GM19468 (cell line): Measurements from ENCODE around the gene FNDC8.
A peak's percentile ranks its signal among the peaks of the same experiment; 100 is the strongest.
"Not testable (repeated sequence)": the region's sequence is repeated elsewhere in the genome, so short reads cannot be mapped to it uniquely, and the experiment has no call there.

ENCODE experiments used
- ATAC-seq: cut with Tn5 transposase; IDR thresholded peaks from one replicate; pipeline ENCODE4 v1.9.1; 2021; ENCODE audit warnings: mild to moderate bottlenecking, moderate library complexity, moderate number of reproducible peaks; ENCODE audit not compliant: unreplicated experiment; ENCODE audit errors: extremely low read depth

Gene FNDC8

DNA sequence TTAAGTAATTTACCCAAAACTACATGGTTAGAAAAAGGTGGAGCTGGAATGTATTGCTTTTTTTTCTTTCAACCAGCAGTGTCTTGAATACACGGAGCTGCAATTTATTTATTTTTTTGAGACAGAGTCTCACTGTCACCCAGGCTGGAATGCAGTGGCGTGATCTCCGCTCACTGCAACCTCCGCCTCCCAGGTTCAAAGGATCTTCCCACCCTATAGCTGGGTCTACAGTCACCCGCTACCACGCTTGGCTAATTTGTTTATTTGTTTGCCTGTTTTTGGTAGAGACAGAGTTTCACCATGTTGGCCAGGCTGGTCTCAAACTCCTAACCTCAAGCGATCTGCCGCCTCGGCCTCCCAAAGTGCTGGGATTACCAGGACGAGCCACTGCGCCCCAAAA is 30.7 kb upstream of the FNDC8 start:
- ATAC-seq: not testable (repeated sequence)

DNA sequence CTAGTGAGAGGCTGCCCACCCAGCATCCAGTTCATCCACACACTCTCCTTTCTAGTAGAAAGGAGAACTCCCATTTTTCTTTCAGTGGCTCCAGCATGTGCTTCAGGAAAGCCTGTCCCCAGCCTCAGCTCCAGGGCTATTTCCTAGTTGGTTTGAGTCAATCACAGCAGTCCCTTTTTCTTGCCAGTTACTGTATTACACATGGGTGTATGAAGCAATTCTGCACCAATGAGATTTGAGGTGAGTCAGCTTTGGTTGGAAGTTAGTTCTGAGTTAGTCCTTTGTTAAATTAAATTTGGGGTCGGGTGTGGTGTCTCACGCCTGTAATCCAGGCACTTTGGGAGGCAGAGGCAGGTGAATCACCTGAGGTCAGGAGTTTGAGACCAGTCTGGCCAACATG is 26.5 kb upstream of the FNDC8 start:
- ATAC-seq: no peak

DNA sequence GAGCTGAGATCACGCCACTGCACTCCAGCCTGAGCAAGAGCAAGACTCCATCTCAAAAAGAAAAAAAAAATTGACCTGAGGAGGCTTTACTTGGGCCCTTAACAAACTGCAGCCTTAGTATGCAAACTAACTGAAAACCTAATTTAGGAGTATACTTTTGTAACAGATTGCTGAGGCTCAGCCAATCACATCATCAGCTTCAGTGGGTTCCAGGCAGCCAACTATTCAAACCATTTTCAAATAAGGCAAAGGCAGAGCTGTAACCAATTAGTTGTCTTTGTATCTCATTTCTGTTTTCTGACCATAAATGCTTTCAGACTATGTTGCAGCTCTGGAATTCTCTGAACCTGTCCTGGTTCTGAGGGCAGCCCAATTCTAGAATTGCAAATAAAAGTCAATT is 25.7 kb upstream of the FNDC8 start:
- ATAC-seq: no peak

DNA sequence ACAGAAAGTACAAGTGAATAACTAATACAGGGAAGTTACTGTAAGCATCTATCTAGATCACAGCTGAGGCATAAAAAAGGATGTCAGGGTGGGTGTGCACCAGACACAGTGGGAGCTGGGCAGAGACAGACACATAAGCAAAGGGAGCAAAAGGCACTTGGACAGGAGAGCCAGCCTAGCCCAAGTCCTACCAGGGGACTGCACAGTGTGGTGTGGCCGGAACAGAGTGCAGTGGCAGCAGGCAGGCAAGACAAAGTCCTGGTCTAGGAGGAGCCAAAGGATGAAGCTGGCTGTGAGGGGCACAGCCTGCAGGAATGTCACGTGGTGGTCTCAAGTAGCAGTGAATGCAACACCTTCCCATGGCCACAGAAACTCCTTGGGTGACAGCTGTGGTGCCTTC is 23.6 kb upstream of the FNDC8 start:
- no peak for ATAC-seq

DNA sequence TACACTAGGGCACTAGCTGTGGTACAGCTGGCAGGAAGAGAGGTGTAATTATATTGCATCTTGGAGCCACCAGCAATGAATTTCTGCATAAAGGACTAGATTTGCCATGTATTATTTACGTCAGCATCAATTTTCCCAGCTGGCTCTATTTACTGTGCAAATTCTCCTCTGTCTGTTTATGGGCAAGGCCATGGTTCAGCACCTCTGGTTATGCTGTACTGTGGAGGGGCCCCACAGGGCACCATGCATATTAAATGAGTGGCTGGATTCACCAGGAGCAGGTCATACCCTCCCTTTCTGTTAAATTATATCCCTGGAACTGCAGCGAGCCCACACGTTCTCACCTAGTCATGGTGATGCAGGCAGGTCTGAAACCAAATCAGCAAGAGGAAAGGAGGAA is 21.5 kb upstream of the FNDC8 start:
- ATAC-seq: no peak

DNA sequence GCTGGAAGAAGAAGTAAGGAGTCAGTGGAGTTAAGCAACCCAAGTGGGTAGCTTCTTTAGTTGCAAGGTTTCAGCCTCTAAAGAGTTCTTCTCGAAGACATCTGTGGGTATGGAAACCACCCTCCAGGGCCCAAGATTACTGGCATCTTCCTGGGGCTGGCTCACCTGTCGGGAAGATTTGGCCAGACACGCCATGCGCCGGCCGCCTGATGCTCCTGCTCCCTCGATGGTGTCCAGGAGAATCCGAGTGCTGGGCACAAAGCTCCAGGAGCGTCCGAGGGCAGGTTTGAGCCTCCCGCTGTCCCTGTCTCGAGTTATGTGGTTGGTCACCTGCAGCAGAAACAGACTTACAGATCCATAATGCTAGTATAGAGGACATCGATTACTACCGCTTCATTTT is 20.4 kb upstream of the FNDC8 start:
- no peak for ATAC-seq

DNA sequence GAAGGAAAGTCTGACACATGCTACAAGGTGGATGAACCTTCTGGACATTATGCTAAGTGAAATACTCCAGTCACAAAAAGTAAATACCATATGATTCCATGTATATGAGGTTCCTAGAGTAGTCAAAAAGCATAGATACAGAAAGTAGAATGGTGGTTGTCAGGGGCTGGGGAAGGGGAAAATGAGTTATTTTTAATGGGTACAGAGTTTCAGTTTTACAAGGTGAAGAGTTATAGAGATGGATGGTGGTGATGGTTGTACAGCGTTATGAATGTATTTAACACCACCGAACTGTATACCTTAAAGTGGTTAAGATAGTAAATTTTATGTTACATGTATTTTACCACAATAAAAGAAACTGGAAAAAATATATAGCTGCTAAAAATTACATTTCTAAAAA is 19.7 kb upstream of the FNDC8 start:
- ATAC-seq: no peak

DNA sequence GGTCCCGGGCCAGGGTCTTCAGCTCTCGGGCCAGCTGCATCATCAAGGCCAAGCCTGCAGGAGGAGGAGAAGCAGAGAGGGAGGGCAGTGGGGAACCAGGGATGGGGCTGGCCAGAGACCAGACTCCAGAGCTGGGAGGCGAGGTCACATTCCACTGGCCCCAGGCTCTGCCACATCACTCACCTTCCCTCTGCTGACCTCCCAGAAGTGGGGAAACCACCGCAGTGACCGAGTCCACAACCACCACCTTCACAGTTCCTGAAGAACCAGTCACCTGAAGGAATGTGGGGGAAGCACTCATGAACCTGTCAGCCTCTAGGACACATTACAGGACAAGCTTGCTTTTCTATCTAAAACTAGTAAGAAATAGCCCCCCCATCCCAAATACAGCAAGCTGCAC is 18.1 kb upstream of the FNDC8 start:
- no peak for ATAC-seq

DNA sequence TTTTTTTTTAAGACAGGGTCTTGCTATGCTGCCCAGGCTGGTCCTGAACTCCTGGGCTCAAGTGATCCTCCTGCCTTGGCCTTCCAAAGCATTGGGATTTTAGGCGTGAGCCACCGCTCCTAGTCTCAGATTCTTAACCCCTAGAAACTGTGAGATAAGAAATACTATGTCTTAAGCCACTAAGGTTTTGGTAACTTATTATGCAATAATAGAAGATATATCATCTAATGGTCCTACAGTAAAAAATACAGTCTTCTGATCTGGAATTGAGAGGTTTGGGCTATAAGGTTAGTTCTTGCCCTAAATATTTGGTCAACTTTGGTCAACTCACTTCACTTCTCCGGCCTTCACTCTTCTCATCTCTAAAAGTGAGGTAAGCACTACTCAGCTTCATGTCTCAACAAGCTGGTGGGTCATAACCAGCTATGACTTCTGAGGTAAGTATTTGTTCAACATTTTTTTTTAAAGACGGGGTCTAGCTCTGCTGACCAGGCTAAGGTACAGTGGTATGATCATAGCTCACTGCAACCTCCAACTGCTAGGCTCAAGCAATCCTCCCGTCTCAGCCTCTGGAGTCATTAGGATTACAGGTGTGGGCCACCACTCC is 16.5 kb upstream of the FNDC8 start:
- no peak for ATAC-seq

DNA sequence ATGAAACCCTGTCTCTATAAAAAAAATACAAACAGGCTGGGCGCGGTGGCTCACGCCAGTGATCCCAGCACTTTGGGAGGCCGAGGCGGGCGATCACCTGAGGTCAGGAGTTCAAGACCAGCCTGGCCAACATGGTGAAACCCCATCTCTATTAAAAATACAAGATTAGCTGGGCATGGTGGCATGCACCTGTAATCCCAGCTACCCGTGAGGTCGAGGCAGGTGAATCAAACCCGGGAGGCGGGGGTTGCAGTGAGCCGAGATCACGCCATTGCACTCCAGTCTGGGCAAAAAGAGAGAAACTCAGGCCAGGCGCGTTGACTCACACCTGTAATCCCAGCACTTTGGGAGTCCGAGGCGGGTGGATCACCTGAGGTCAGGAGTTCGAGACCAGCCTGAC is 10.6 kb upstream of the FNDC8 start:
- not testable (repeated sequence) for ATAC-seq

DNA sequence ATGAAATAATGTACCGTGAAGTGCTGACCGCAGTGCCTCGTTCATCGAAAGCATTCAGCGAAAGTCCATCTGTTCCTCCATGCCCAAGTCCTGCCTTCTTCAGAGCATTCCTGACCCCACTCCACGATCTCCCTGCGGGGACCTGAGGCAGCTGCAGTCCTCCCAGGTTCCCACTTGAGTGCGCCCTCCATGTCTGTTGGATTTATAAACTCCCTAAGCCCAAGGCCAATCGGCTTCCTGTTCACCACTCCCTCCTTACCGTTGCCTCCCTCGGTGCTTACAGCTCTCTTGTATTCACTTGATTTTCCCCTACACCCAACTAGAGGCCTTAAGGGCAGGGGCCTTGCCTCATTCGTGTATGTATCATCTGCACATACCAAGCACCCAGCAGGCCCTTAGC is 4.6 kb upstream of the FNDC8 start:
- ATAC-seq: no peak

DNA sequence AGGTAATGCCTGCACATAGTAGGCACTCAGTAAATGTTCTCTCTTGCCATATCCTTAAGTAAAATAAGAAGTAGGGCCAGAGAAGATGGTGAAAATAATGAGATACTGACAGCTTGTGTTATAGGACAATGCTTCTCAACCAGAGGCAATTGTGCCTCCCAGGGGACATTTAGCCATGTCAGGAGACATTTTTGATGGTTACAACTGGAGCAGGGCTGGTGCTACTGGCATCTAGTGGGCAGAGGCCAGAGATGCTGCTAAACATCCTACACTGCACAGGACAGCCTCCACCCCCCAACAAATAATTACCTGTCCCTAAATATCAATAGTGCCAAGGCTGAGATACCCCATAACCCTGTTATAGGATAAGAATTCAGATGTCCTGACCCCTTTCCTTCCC is 3.4 kb upstream of the FNDC8 start:
- no peak for ATAC-seq

DNA sequence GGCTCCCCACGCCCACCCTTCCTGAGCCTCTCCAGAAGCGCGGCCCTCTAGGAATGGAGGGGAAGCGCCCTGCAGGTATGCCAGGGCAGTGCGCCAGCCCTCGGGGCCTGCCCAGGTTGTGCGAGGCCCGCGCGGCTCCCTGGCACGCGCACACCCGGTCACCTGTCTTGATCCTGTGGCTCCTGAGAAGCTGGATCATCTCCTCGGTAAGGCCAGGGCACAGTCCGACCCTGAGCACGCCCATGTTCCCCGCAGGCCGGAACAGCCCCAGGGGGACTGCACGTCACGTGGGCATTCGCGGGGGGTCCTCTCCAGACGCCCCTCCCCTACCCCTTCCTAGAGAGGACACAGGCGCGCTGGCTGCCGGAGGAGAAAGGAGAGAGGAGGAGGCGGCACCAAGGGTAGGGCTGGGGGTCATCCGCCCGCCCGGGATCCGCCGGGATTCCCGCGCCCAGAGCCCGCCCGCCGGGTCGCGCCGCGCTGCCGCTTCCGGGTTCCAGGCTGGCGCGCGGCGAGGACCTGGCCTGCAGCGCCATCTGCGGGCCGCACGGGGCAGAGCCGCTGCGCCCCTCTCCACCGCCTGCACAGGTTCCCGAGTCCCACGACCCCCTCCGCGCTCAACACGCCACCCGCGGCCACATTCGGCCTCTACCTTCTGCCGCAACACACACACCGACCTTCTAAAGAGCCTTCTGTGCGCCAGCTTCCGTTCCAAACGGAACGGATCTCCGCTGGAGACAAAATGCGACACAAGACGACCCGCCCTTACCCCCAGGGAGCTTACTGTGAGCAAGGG is 1.8 kb upstream of the FNDC8 start, which contains the start of gene RAD51D:
Gene RAD51D, minus strand, starts transcription at position 491 of the 796 bp plus-strand sequence. Its CDS starts 247 bp downstream, at position 244.
- ATAC-seq: peak; percentile 51

DNA sequence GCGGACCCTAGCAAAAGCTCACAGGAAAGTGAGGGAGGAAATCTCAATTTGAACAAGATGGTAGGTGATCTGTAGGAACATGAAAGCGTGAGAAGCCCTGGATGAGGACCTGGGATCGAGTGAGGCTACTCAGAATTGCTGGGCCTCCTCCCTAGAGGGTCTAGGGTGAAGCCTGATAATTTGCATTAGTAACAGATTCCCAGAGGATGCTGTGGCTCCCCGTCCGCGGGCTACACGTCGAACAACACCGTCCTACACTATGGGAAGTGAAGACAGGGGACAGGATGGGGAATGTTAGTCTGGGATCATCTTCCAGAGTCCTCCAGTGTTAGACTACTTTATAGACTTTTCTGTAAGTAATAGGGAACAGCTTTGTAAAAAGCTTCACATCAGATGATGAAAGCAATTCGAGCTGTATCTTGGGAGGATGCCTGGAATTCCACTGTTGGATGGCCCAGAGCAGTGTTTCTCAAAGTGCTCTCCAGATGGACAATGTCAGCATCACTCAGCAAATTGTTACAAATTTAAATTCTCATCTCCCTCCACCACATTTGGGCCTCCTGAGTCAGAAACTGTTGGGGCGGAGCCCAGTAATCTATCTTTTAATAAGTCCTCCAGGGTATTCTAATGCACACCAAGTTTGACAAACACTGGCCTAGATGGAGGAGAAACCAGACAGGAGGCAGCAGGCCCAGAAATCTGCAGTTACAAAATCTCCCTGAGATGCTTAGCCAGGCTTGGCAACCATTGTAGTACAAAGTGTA is 6.5 kb downstream of the FNDC8 start:
- no peak for ATAC-seq

DNA sequence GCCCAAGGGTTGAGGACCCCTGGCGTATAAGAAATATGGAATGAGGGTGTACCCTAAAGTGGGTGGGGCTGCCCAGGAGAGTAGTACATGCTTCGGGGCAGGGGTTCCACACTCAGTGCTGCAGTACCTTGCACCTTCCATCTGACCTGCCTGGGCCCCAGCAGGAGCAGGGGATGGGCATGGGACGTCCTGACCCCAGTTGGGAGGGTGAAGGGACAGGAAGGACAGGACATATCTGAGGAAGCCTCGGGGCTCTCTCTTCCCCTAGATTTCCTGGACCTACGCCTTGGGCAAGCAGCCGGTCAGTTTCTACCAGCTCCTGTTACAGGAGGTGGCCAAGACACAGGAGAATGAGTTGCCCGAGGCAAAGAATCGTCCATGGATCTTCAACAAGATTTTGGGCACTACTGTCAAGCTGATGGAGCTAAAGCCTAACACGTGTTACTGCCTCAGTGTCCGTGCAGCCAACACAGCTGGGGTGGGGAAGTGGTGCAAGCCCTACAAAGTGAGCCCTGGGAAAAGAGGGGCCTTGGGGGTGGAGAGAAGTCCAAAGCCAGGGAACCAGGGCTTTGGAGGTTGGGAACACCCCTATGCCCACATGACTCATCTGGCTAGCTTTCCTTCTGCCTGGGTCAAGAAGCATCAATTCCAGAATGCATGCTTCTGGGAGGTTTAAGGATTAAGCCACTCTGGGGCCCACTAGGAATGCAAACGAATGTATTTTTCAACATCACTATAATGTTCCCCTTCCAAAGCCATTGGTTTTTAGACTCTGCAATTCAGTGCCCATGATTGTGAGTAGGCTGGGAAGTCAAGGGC is 7.9 kb downstream of the FNDC8 start:
- ATAC-seq: no peak

DNA sequence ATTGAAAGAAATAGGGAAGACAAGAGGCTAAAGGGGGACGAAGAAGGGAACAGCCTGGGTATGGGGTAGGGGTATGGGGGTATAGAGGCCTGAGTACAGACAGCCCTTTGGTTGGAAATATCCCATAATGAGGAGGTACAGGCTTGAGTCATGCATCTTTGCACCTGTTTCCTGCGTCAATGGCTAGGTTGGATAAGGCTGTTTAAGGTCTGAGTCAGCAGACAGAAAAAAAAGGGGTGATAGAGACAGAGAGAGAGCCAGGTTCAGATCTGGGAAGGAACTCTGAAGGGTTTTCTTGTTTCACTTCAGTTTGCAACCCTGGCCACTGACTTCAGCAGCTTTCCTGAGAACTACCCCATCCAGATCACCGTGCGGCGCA is 8.5 kb downstream of the FNDC8 start:
- no peak for ATAC-seq

DNA sequence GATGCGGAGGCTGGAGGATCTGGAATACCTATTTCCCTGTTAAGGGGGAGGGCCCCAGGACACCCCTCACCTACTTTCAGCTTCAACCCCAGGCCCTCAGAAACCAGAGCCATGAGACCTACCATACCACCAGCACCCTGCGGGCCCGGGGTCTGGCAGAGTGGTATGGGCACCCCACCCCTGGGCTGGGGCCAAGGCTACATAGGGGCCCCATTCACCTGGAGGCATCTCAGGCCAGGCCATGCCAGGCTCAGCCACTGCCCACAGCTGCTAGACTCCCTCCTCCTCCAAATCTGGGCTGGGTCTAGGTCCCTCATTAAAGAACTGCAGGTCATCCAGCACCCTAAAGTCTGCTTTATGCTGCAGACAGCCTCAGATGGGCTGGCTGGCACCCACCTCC is 9.0 kb downstream of the FNDC8 start:
- ATAC-seq: no peak

DNA sequence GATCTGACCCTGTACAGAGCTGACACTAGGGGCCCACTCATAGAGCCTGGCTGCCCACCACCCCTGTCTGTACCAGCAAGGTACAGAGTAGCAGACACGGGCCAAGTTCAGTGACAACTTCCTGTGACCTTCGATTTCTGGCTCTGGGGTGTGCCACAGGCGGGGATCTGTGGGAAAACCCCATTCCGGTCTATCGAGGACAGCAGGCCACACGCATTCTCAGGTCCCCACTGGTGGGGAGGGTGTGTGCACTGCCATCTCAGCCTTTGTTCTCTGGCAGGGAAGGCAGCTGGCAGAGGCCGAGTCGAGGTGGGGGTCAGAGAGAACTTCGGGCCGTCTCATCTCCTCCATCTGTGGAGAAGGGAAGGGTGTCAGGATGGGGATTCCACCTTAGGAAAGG is 10.7 kb downstream of the FNDC8 start:
- no peak for ATAC-seq

DNA sequence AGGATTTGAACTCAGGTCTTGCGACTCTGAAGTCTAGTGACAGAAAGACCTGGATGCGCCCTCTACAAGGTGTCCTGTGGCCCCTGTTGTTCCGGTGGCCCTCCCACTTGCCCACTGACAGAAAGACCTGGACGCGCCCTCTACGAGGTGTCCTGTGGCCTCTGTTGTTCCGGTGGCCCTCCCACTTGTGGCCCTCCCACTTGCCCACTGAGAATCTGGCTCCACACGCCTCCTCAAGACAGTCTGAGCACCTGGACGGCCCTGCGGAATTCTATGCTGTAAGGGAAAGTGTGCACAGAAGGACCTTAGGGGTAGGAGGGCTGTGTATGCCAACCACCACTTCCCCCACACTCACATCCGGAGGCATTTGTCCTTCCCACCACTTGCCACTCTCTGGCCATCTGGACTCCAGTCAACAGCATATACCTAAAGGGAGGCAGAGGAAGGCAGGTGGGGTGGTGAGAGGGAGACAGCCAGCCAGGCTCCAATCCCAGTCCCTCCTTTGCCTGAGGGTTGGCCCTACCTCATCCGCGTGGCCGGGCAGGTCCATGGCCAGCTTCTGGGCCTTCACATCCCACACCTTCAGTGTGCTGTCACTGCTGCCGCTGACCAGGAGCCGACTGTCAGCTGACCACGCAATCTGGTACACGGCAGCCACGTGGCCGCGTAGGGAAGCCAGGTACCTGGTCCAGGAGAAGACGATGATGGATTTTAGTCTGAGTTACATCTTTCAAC is 11.6 kb downstream of the FNDC8 start:
- no peak for ATAC-seq

DNA sequence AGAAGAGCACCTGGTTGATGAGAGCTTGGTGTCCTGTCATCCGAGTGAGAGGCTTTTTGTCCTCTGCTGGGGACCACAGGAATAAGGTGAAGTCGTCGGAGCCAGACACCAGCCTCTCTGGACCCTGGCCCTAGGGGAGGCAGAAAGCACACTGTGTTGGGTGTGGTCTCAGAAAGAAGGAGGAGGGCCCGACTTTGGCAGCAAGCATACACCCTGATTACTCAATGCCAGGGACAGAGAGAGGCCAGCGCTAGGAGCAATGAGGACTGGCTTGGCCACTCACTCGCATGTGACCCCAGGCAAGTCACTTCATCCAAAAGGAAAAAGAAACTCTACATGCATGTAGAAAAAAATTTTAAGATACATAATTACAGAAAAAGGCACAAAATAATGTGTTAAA is 13.9 kb downstream of the FNDC8 start:
- ATAC-seq: no peak
